GM12878 (cell line): ENCODE results near the gene SWT1. TPM values are rescaled to one million over a fixed set of nuclear protein-coding genes. Genes with fewer than 3 reads are reported as not detected.

Experiments used
- ATAC-seq: fragments of 200-7000 bp; cut with Tn5 transposase; 3 replicates; pipeline ENCODE4 v1.9.1; 2020; ENCODE audit warnings: mild to moderate bottlenecking, moderate library complexity
- BruUV-seq: library from RNA; stranded (reverse); fragments of 400-500 nt; replicated peaks from 2 replicates; lab custom pipeline; 2021; lab: Mats Ljungman, UMichigan
- CTCF ChIA-PET: fragments of 300-600 bp; sonication (Branson Sonifier 250); formaldehyde crosslinking; extraction: SDS; loops from one replicate; lab custom pipeline; 2021; ENCODE audit warnings: inconsistent platforms; lab: Yijun Ruan, JAX
- POLR2A ChIA-PET: fragments of 350-600 bp; formaldehyde crosslinking; extraction: SDS; loops from one replicate; lab custom pipeline; 2021; ENCODE audit warnings: inconsistent platforms; lab: Charles Lee
- RAD21 ChIA-PET: fragments of 300-600 bp; sonication (Branson Sonifier 250); formaldehyde crosslinking; loops from one replicate; lab custom pipeline; 2023; ENCODE audit warnings: antibody characterized with exemption; ENCODE audit not compliant: unreplicated experiment; lab: Charles Lee
- SMC1A ChIA-PET: fragments of 300-600 bp; sonication (Branson Sonifier 250); formaldehyde crosslinking; loops from one replicate; lab custom pipeline; 2023; ENCODE audit not compliant: unreplicated experiment, uncharacterized antibody; lab: Charles Lee
- DNase-seq: peaks from one replicate; pipeline ENCODE4 v3.0.0-alpha.2; 2011; ENCODE audit warnings: low read depth, low spot score
- FAIRE-seq: peaks from 3 replicates; lab custom pipeline; 2011; peaks lifted over from hg19 to GRCh38; lab: Jason Lieb, UNC
- H2AFZ ChIP-seq: 2 replicates; pipeline ENCODE4 v1.6.0; 2011; ENCODE audit warnings: low read depth, low read length, control low read depth; ENCODE audit not compliant: control insufficient read depth
- H3K27ac ChIP-seq: 2 replicates; pipeline ENCODE4 v1.5.1; 2011; ENCODE audit warnings: control low read depth; ENCODE audit not compliant: control insufficient read depth, insufficient read depth
- H3K27me3 ChIP-seq, 2 experiments: replicated peaks in 1 of 2; 2 replicates each; pipeline versions ENCODE4 v1.6.0 to v1.6.1; 2011; ENCODE audit warnings: low read length in 1 of 2; ENCODE audit not compliant: control insufficient read depth in 2 of 2, insufficient read depth in 2 of 2
- H3K36me3 ChIP-seq, 2 experiments: 2 replicates each; pipeline ENCODE4 v1.5.1; 2011; ENCODE audit warnings: low read length in 1 of 2; ENCODE audit not compliant: control insufficient read depth in 2 of 2, insufficient read depth in 2 of 2
- H3K4me1 ChIP-seq: 2 replicates; pipeline ENCODE4 v1.6.1; 2011; ENCODE audit warnings: mild to moderate bottlenecking, low read length, moderate library complexity, mixed read lengths; ENCODE audit not compliant: control insufficient read depth, insufficient read depth
- H3K4me2 ChIP-seq: 2 replicates; pipeline ENCODE4 v1.6.0; 2011; ENCODE audit warnings: control low read depth; ENCODE audit not compliant: control insufficient read depth, insufficient read depth
- H3K4me3 ChIP-seq: fragments of 200-600 bp; sonication (generic); 2 replicates; pipeline ENCODE4 v1.5.1; 2016
- H3K79me2 ChIP-seq: 2 replicates; pipeline ENCODE4 v1.6.0; 2011; ENCODE audit warnings: low read length; ENCODE audit not compliant: control insufficient read depth, insufficient read depth
- H3K9ac ChIP-seq: 2 replicates; pipeline ENCODE4 v1.8.0; 2011; ENCODE audit warnings: low read length, control low read depth, mixed read lengths; ENCODE audit not compliant: control insufficient read depth, insufficient read depth
- H3K9me3 ChIP-seq: replicated peaks from 3 replicates; pipeline ENCODE4 v1.5.1; 2011; ENCODE audit warnings: mild to moderate bottlenecking, low read length; ENCODE audit not compliant: control insufficient read depth, insufficient read depth
- H4K20me1 ChIP-seq: 2 replicates; pipeline ENCODE4 v1.6.0; 2011; ENCODE audit not compliant: control insufficient read depth, insufficient read depth
- ASH2L ChIP-seq: fragments of 300-600, 200-600 bp; sonication (generic); IDR thresholded peaks from 2 replicates; pipeline ENCODE4 v1.6.1; 2017; ENCODE audit warnings: low read depth, mild to moderate bottlenecking, borderline replicate concordance
- BCLAF1 ChIP-seq: fragments of 450-650 bp; IDR thresholded peaks from 2 replicates; pipeline ENCODE4 v1.6.1; 2017; ENCODE audit warnings: antibody characterized with exemption, mild to moderate bottlenecking, moderate library complexity
- CEBPB ChIP-seq, 2 experiments: fragments of 150-350 bp in 1 of 2; IDR thresholded peaks; 2 replicates each; pipeline ENCODE4 v1.6.1; 2012 to 2014; ENCODE audit warnings: low read depth in 2 of 2, low read length in 2 of 2, borderline replicate concordance in 1 of 2, inconsistent platforms in 1 of 2
- CHD2 ChIP-seq: IDR thresholded peaks from 2 replicates; pipeline ENCODE4 v1.6.1; 2011; ENCODE audit warnings: low read depth, low read length, improper control_type of control experiment, borderline replicate concordance
- ELK1 ChIP-seq: IDR thresholded peaks from 2 replicates; pipeline ENCODE4 v1.6.1; 2012; ENCODE audit warnings: low read depth, low read length, improper control_type of control experiment
- EP300 ChIP-seq, 2 experiments: fragments of 150-350 bp in 1 of 2; IDR thresholded peaks; 2 replicates each; pipeline ENCODE4 v1.6.1; 2011 to 2012; ENCODE audit warnings: low read depth in 2 of 2, low read length in 2 of 2, borderline replicate concordance in 1 of 2, improper control_type of control experiment in 1 of 2, inconsistent platforms in 1 of 2; ENCODE audit not compliant: control insufficient read depth in 1 of 2
- KDM1A ChIP-seq: fragments of 200-600 bp; sonication (generic); IDR thresholded peaks from 2 replicates; pipeline ENCODE4 v1.6.1; 2016; ENCODE audit warnings: borderline replicate concordance
- LARP7 ChIP-seq: fragments of 450-650 bp; IDR thresholded peaks from 2 replicates; pipeline ENCODE4 v1.6.1; 2017; ENCODE audit warnings: mild to moderate bottlenecking
- POLR2AphosphoS5 ChIP-seq: IDR thresholded peaks from 2 replicates; pipeline ENCODE4 v1.6.1; 2011; ENCODE audit warnings: mild to moderate bottlenecking, low read length, inconsistent platforms
- RAD21 ChIP-seq: IDR thresholded peaks from 2 replicates; pipeline ENCODE4 v1.6.1; 2011; ENCODE audit warnings: mild to moderate bottlenecking, low read depth, low read length, moderate library complexity; ENCODE audit not compliant: insufficient read depth
- SMAD1 ChIP-seq: fragments of 450-650 bp; IDR thresholded peaks from 2 replicates; pipeline ENCODE4 v1.6.1; 2018; ENCODE audit warnings: mild to moderate bottlenecking, low read depth; ENCODE audit not compliant: partially characterized antibody
- ZBTB40 ChIP-seq: fragments of 450-650 bp; IDR thresholded peaks from 2 replicates; pipeline ENCODE4 v1.6.1; 2016; ENCODE audit warnings: mild to moderate bottlenecking, moderate library complexity, borderline replicate concordance
- ZNF207 ChIP-seq: fragments of 450-650 bp; IDR thresholded peaks from 2 replicates; pipeline ENCODE4 v1.6.1; 2014; ENCODE audit warnings: antibody characterized with exemption, mild to moderate bottlenecking, borderline replicate concordance
- ZNF217 ChIP-seq: fragments of 450-650 bp; IDR thresholded peaks from 2 replicates; pipeline ENCODE4 v1.6.1; 2017; ENCODE audit warnings: antibody characterized with exemption, mild to moderate bottlenecking
- WGBS: methylation state at CpG from one replicate; pipeline ENCODE4 v1.1.6; 2016; ENCODE audit warnings: low lambda C conversion rate; ENCODE audit not compliant: insufficient replicate concordance, insufficient coverage; ENCODE audit errors: missing lambda C conversion rate; 5-methylcytosine and 5-hydroxymethylcytosine counted together
- in situ Hi-C: fragments of 300-500 bp; cut with MboI; formaldehyde crosslinking; loops from 9 replicates; pipeline ENCODE4 v1.14.3; 2018; ENCODE audit warnings: mixed read lengths
- intact Hi-C: fragments of 100-400 bp; cut with micrococcal nuclease; formaldehyde crosslinking; loops from one replicate; pipeline ENCODE4 v1.14.2; 2022; ENCODE audit not compliant: unreplicated experiment
- polyA plus RNA-seq, 11 experiments: library from polyadenylated mRNA; depleted of rRNA in 4 of 11; unstranded in 6 of 11; stranded (reverse) in 5 of 11; fragments of >200 nt; fragmentation: Nextera tagmentation in 4 of 11; fragmentation: Illumina TruSeq in 1 of 11; extraction: Ambion mirVana in 4 of 11; extraction: Trizol in 1 of 11; gene quantifications; 1 replicate in 1 of 11; 2 replicates in 10 of 11; pipeline versions ENCODE4 v1.2.1 to v1.2.3, GENCODE V29; 2011 to 2016; ENCODE audit warnings: inconsistent platforms in 2 of 11, missing spikeins in 2 of 11, low read depth in 1 of 11
- total RNA-seq, 4 experiments: library from RNA; depleted of rRNA in 3 of 4; stranded (reverse); fragments of >200 nt in 3 of 4; fragmentation: Illumina TruSeq in 1 of 4; extraction: Trizol in 1 of 4; gene quantifications; 2 replicates each; pipeline versions ENCODE4 v1.2.1 to v1.2.3, GENCODE V29; 2013 to 2021

The SWT1 gene
- total and polyA plus RNA-seq, 10 of the 15 experiments (the other 5 are each of a cell fraction or from before 2014, with no cell fraction given): 1.0 to 4.2 (median 2.6) TPM

- no peak for TF ChIP-seq BCLAF1
- no peak for TF ChIP-seq LARP7
- no peak for TF ChIP-seq POLR2AphosphoS5
- TF ChIP-seq ZNF217: no peak
- no peak for TF ChIP-seq RAD21
These were observed 5.5 kb downstream of the SWT1 start (continued) for GRCh38 chr1:185162491-185162890.

- H3K9ac ChIP-seq: no peak overlapping the region
- H3K4me3 ChIP-seq: no peak overlapping the region
- FAIRE-seq (no peak), ATAC-seq (no peak), DNase-seq (no peak)
- no peaks in the 10 kb centered on the region for H3K36me3 ChIP-seq
- 43% methylated on average over 1 of the region's 1 CpG for WGBS
- H3K4me1 ChIP-seq: peaks cover 3% of the 10 kb centered on the region
- H3K27ac ChIP-seq: no peak overlapping the region
- no TSS peak for BruUV-seq
- intact Hi-C loops (no loop called here), in situ Hi-C loops (no loop called here)
- no peak overlapping the region for H3K4me2 ChIP-seq
- no peaks in the 10 kb centered on the region for H3K79me2 ChIP-seq
- H4K20me1 ChIP-seq: no peaks in the 10 kb centered on the region
- ChIA-PET RAD21 (interaction anchor here (0.7 to 6.2 kb wide), 2 partner anchors 10 to 361 kb away, joined by 3 to 65 read pairs; partner anchors contain the start of genes SWT1 and TRMT1L), POLR2A (interaction anchor here (0.6 kb wide), 1 partner anchor 16 kb away, joined by 5 read pairs; no protein-coding TSS in a partner anchor), SMC1A (interaction anchor here (1.0 to 1.3 kb wide), 3 partner anchors 10 to 12 kb away, joined by 3 to 4 read pairs (median 3); partner anchors contain the start of gene TRMT1L), CTCF (interaction anchor here (1.1 to 8.2 kb wide), 2 partner anchors 11 to 359 kb away, joined by 4 to 101 read pairs; no protein-coding TSS in a partner anchor)
- H3K27me3 ChIP-seq: no peaks in the 10 kb centered on the region
- no peaks in the 10 kb centered on the region for H3K9me3 ChIP-seq
- H2AFZ ChIP-seq: no peak overlapping the region
- TF ChIP-seq ELK1 (no peak), CEBPB (IDR thresholded peaks at IDR 0.05; ENCODE audit: borderline replicate concordance in 1 of 2, low read depth in 2 of 2, low read length in 2 of 2) (no peak), SMAD1 (no peak), EP300 (IDR thresholded peaks at IDR 0.05; ENCODE audit: borderline replicate concordance in 1 of 2, control insufficient read depth in 1 of 2, low read depth in 2 of 2, low read length in 2 of 2) (no peak), CHD2 (no peak), ASH2L (no peak), RAD21 (no peak), ZNF207 (no peak), KDM1A (no peak), ZBTB40 (no peak)
These were observed 9.1 kb downstream of the SWT1 start for GRCh38 chr1:185166106-185166505.
